K562 (cell line): ENCODE results near the gene ATP23. TPM values are rescaled to one million over a fixed set of nuclear protein-coding genes. Genes with fewer than 3 reads are reported as not detected.

Experiments
- CTBP1 ChIP-seq: fragments of 450-650 bp; IDR thresholded peaks from 2 replicates; pipeline ENCODE4 v1.6.1; 2016; ENCODE audit warnings: borderline replicate concordance
- ELF1 ChIP-seq: fragments of 200-800 bp; sonication (Bioruptor generic); IDR thresholded peaks from 2 replicates; pipeline ENCODE4 v1.6.1; 2016; ENCODE audit warnings: missing genetic modification characterization, missing compliant biosample characterization
- ELK1 ChIP-seq: sonication (generic); formaldehyde crosslinking; IDR thresholded peaks from 2 replicates; pipeline ENCODE4 v1.8.1; 2022; ENCODE audit warnings: missing genetic modification reagents
- ETV1 ChIP-seq: fragments of 450-650 bp; conservative IDR thresholded peaks from 2 replicates; pipeline ENCODE4 v1.6.1; 2016; ENCODE audit warnings: missing genetic modification characterization, control low read depth, low read depth, missing compliant biosample characterization
- FOXK2 ChIP-seq, 2 experiments: fragments of 450-650 bp; IDR thresholded peaks in 1 of 2; conservative IDR thresholded peaks in 1 of 2; 2 replicates each; pipeline ENCODE4 v1.6.1; 2016; ENCODE audit warnings: low read depth in 2 of 2, mild to moderate bottlenecking in 1 of 2
- GABPA ChIP-seq: fragments of 200-800 bp; sonication (Bioruptor generic); conservative IDR thresholded peaks from 2 replicates; pipeline ENCODE4 v1.6.1; 2016; ENCODE audit warnings: low read depth, missing genetic modification characterization, missing compliant biosample characterization
- KLF1 ChIP-seq: fragments of 450-650 bp; IDR thresholded peaks from 2 replicates; pipeline ENCODE4 v1.6.1; 2016; ENCODE audit warnings: missing genetic modification characterization, missing compliant biosample characterization
- MAFF ChIP-seq: IDR thresholded peaks from 2 replicates; pipeline ENCODE4 v1.6.1; 2012; ENCODE audit warnings: low read length, improper control_type of control experiment
- NCOA1 ChIP-seq: fragments of 450-650 bp; IDR thresholded peaks from 2 replicates; pipeline ENCODE4 v1.6.1; 2016; ENCODE audit warnings: low read depth
- NUFIP1 ChIP-seq: fragments of 450-650 bp; IDR thresholded peaks from 2 replicates; pipeline ENCODE4 v1.6.1; 2018; ENCODE audit not compliant: partially characterized antibody
- PYGO2 ChIP-seq: fragments of 450-650 bp; IDR thresholded peaks from 2 replicates; pipeline ENCODE4 v1.6.1; 2016; ENCODE audit warnings: mild to moderate bottlenecking, missing genetic modification characterization, moderate library complexity, missing compliant biosample characterization
- SMC3 ChIP-seq: conservative IDR thresholded peaks from 2 replicates; pipeline ENCODE4 v1.6.1; 2011; ENCODE audit warnings: low read depth, low read length, improper control_type of control experiment; ENCODE audit not compliant: insufficient read depth
- SNRNP70 ChIP-seq: fragments of 200-400 bp; formaldehyde crosslinking; optimal IDR thresholded peaks from 2 replicates; pipeline ENCODE3; 2017; ENCODE audit warnings: low read depth, low read length
- THAP12 ChIP-seq: fragments of 250-450 bp; sonication (Bioruptor Pico); IDR thresholded peaks from 2 replicates; pipeline ENCODE4 v1.9.0; 2021; ENCODE audit warnings: mild to moderate bottlenecking, inconsistent platforms
- TOE1 ChIP-seq, 2 experiments: fragments of 450-650 bp in 1 of 2; sonication (generic) in 1 of 2; formaldehyde crosslinking in 1 of 2; IDR thresholded peaks; 2 replicates each; pipeline versions ENCODE4 v1.7.1 to v1.8.0; 2016 to 2022; ENCODE audit warnings: borderline replicate concordance in 2 of 2, mild to moderate bottlenecking in 2 of 2, antibody characterized with exemption in 1 of 2, inconsistent platforms in 1 of 2, low read depth in 1 of 2, missing genetic modification reagents in 1 of 2, moderate library complexity in 1 of 2
- TRIM24 ChIP-seq, 2 experiments: fragments of 450-650 bp; IDR thresholded peaks; 2 replicates each; pipeline ENCODE4 v1.6.1; 2016
- ZBTB33 ChIP-seq: sonication (generic); formaldehyde crosslinking; IDR thresholded peaks from 2 replicates; pipeline ENCODE4 v1.8.1; 2023; ENCODE audit warnings: mild to moderate bottlenecking, missing genetic modification reagents
- ZC3H4 ChIP-seq: sonication (generic); formaldehyde crosslinking; IDR thresholded peaks from 2 replicates; pipeline ENCODE4 v1.9.0; 2021; ENCODE audit warnings: missing genetic modification reagents, borderline replicate concordance
- ZEB2 ChIP-seq: fragments of 450-650 bp; IDR thresholded peaks from 2 replicates; pipeline ENCODE4 v1.6.1; 2016
- polyA plus RNA-seq, 8 experiments: library from polyadenylated mRNA; depleted of rRNA in 4 of 8; stranded (reverse) in 5 of 8; unstranded in 3 of 8; fragments of >200 nt; fragmentation: Nextera tagmentation in 2 of 8; fragmentation: Illumina TruSeq in 1 of 8; extraction: Ambion mirVana in 2 of 8; extraction: Trizol in 1 of 8; gene quantifications; 2 replicates each; pipeline versions ENCODE4 v1.2.1 to v1.2.3, GENCODE V29; 2011 to 2014; ENCODE audit warnings: inconsistent platforms in 1 of 8, missing spikeins in 1 of 8
- total RNA-seq, 7 experiments: library from RNA; depleted of rRNA in 6 of 7; stranded (reverse); fragments of >200 nt in 6 of 7; fragmentation: Illumina TruSeq in 2 of 7; extraction: Trizol in 2 of 7; gene quantifications; 2 replicates each; pipeline versions ENCODE4 v1.2.1 to v1.2.3, GENCODE V29; 2011 to 2021; ENCODE audit warnings: low replicate concordance in 1 of 7
- TF ChIP-seq, protein P1 (sequence below): fragments of 450-650 bp; IDR thresholded peaks from 2 replicates; pipeline ENCODE4 v1.6.1; 2014; ENCODE audit warnings: low read depth, mild to moderate bottlenecking, moderate library complexity, borderline replicate concordance
- TF ChIP-seq, protein P2 (sequence below): fragments of 450-650 bp; IDR thresholded peaks from 2 replicates; pipeline ENCODE4 v1.6.1; 2016; ENCODE audit warnings: antibody characterized with exemption

The ATP23 gene
- total and polyA plus RNA-seq, 9 of the 15 experiments (the other 6 are each of a cell fraction or from before 2014, with no cell fraction given), result 8.3 to 53.7 (median 28.5) TPM

- TF ChIP-seq, protein P1, sequence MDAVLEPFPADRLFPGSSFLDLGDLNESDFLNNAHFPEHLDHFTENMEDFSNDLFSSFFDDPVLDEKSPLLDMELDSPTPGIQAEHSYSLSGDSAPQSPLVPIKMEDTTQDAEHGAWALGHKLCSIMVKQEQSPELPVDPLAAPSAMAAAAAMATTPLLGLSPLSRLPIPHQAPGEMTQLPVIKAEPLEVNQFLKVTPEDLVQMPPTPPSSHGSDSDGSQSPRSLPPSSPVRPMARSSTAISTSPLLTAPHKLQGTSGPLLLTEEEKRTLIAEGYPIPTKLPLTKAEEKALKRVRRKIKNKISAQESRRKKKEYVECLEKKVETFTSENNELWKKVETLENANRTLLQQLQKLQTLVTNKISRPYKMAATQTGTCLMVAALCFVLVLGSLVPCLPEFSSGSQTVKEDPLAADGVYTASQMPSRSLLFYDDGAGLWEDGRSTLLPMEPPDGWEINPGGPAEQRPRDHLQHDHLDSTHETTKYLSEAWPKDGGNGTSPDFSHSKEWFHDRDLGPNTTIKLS, result peak; percentile 18; the same call in 1 of the 2 replicates
- TF ChIP-seq SMC3, result no peak
- TF ChIP-seq GABPA, result peak; percentile 60; the same call in 1 of the 2 replicates
- peak; percentile 54; the same call in 1 of the 2 replicates for TF ChIP-seq CTBP1
- TF ChIP-seq ZBTB33 (CRISPR knock-in tag), result no peak
- TF ChIP-seq, protein P2, sequence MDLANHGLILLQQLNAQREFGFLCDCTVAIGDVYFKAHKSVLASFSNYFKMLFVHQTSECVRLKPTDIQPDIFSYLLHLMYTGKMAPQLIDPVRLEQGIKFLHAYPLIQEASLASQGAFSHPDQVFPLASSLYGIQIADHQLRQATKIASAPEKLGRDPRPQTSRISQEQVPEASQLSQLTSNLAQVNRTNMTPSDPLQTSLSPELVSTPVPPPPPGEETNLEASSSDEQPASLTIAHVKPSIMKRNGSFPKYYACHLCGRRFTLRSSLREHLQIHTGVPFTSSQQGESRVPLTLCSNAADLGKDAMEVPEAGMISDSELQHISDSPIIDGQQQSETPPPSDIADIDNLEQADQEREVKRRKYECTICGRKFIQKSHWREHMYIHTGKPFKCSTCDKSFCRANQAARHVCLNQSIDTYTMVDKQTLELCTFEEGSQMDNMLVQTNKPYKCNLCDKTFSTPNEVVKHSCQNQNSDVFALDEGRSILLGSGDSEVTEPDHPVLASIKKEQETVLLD, result peak; percentile 59; the same call in 1 of the 2 replicates
- TF ChIP-seq ZEB2, result peak; percentile 73; the same call in 1 of the 2 replicates
- TF ChIP-seq ZC3H4 (CRISPR knock-in tag), result no peak
- TF ChIP-seq PYGO2 (tag), result 0 out of 2 replicates have a peak, but pooled peaks have one; percentile 18
- no peak for TF ChIP-seq ELK1 (CRISPR knock-in tag)
- TF ChIP-seq SNRNP70, result no peak
- 0 out of 2 replicates have a peak, but pooled peaks have one; percentile 45 for TF ChIP-seq NCOA1
- TF ChIP-seq FOXK2 (conservative IDR thresholded peaks at IDR 0.05 in 1 of 2, IDR thresholded peaks at IDR 0.05 in 1 of 2; ENCODE audit: low read depth in 2 of 2), result peak; percentile 93
- TF ChIP-seq TRIM24 (IDR thresholded peaks at IDR 0.05), result 0 out of 4 replicates have a peak, but pooled peaks of 1 of the 2 experiments have one; percentile 44
- TF ChIP-seq THAP12 (CRISPR knock-in tag), result no peak
- no peak for TF ChIP-seq ELF1
- TF ChIP-seq TOE1 (IDR thresholded peaks at IDR 0.05; ENCODE audit: borderline replicate concordance), result peak; percentile 14; the same call in 1 of the 2 replicates
- TF ChIP-seq TOE1 (CRISPR knock-in tag; IDR thresholded peaks at IDR 0.05; ENCODE audit: borderline replicate concordance, low read depth), result no peak
- no peak for TF ChIP-seq NUFIP1
- TF ChIP-seq MAFF, result no peak
- peak; percentile 53; the same call in 1 of the 2 replicates for TF ChIP-seq KLF1 (tag)
- 0 out of 2 replicates have a peak, but pooled peaks have one; percentile 81 for TF ChIP-seq ETV1 (tag)
Measured at GRCh38 chr12:57940915-57941164, 527 bp upstream of the ATP23 start (continued).
